GM10266 (cell line): ENCODE data around the gene DAPK1.

Experiments used
- DNase-seq: peaks from one replicate; pipeline ENCODE4 v3.0.0; 2012; ENCODE audit errors: extremely low spot score
- TF ChIP-seq, protein P1 (sequence below): IDR thresholded peaks from 2 replicates; pipeline ENCODE4 v1.5.1; 2012; ENCODE audit warnings: mild to moderate bottlenecking, low read depth; ENCODE audit not compliant: control insufficient read depth, insufficient read depth; ENCODE audit errors: missing control alignments

DAPK1 gene

DNA sequence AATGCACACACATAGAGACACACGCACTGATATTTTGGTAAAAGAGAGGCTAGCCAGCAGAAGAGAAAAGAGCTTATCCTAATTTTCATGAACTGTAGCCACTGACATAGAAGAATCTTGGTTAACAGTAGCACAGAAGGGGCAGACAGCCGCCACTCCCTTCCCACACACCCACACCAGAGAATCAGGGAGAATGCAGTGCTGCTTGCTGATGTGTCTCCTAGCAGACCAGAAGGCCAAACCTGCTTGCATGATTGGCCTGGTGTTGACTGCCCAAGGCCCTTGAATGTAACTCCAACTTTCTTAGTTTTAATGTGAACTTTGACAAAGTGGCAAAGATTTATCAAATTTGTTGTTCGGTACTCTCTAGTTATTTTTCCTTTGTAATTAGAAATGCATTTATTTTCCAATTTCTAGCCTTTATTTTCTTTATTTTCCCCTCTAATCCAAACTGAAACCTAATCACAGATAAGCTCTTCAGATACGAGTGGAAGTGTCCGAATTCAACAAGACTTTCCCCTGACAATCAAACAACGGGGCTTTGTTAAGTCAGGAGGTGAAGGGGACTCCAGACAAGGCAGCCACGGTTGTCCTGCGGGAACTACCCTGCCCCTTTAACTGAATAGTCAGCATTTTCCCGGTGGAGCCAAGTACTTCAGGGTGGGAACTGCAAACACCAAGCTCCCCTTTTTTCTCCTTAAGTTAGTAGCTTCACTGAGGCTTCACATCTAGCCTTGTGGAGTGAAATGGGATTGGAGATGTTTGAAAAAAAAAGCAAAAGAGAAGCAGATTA, 146.3 kb downstream of the DAPK1 start:
- DNase-seq, result no peak
- TF ChIP-seq, protein P1, sequence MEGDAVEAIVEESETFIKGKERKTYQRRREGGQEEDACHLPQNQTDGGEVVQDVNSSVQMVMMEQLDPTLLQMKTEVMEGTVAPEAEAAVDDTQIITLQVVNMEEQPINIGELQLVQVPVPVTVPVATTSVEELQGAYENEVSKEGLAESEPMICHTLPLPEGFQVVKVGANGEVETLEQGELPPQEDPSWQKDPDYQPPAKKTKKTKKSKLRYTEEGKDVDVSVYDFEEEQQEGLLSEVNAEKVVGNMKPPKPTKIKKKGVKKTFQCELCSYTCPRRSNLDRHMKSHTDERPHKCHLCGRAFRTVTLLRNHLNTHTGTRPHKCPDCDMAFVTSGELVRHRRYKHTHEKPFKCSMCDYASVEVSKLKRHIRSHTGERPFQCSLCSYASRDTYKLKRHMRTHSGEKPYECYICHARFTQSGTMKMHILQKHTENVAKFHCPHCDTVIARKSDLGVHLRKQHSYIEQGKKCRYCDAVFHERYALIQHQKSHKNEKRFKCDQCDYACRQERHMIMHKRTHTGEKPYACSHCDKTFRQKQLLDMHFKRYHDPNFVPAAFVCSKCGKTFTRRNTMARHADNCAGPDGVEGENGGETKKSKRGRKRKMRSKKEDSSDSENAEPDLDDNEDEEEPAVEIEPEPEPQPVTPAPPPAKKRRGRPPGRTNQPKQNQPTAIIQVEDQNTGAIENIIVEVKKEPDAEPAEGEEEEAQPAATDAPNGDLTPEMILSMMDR, result no peak

- DNase-seq, result no peak
Measured at GRCh38 chr9:87644659-87645058, 147.0 kb downstream of the DAPK1 start.

GRCh38 chr9:87646546-87646945, 148.9 kb downstream of the DAPK1 start:
- DNase-seq, result no peak
- TF ChIP-seq, protein P1, result no peak

More at GRCh38 chr9:87644659-87645058, 147.0 kb downstream of the DAPK1 start:
- TF ChIP-seq, protein P1, result no peak

DNA sequence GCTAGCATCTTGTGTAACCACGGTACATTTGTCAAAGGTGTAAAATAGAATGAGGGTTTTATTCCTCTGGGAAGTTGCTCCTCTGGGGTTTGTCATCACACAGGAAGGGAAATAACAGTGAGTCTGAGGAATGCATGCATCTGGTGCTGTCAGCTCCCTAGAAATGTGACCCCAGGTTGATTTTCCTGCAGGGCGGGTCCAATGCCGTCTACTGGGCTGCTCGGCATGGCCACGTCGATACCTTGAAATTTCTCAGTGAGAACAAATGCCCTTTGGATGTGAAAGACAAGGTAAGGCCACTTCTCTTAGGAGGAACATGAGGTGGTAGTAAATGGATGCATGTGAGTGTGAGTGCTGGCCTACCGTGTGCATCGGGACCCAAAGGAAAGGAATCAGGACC, 149.4 kb downstream of the DAPK1 start:
- TF ChIP-seq, protein P1, result no peak
- no peak for DNase-seq

- DNase-seq, result no peak
- TF ChIP-seq, protein P1, result no peak
Measured at GRCh38 chr9:87648606-87649005, 150.9 kb downstream of the DAPK1 start.

DNA sequence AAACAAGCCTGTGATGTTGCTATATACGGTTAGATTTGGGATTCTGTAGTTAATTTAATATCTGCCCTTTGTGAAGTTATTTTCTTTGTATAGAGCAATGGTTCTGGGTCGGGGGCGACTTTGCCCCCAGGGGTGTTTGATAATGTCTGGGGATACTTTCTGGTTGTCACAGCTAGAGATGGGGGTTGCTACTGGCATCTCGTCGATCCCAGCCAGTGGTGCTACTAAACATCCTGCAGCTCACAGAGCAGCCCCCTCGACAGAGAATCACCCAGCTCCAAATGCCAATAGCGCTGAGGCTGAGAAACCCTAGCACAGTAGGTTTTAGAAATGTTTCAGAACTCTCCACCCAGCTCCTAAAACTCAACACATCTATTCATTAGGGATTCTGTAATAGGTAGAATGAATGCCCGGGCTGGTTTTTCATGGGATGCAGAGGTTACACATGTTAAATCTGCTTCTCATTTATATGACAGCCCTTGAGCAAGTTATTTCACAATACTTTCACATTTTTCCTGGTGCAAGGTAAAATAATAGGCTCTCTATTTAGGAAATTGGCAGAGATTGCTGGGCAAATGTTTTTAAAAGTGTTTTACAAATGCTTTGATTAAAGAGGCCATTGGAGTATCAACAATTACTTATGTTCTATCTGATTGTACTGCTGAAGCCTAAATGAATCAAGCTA, 153.1 kb downstream of the DAPK1 start:
- TF ChIP-seq, protein P1, result no peak

DNA sequence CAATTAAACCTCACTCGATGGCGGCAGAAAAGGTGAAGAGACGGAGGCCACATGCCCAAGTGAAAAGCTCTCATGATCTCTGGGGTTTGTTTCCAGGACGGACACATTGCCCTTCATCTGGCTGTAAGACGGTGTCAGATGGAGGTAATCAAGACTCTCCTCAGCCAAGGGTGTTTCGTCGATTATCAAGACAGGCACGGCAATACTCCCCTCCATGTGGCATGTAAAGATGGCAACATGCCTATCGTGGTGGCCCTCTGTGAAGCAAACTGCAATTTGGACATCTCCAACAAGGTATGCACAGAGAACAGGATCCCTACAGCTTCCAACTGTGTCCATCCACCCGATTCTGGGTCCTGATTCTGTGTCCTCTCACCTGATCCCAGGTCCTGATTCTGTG, 153.8 kb downstream of the DAPK1 start:
- no peak for DNase-seq
- TF ChIP-seq, protein P1, result no peak

More for the DNA sequence above, 153.1 kb downstream of the DAPK1 start:
- DNase-seq, result no peak
